Activated CD8-positive, alpha-beta memory T cell treated with anti-CD3 and anti-CD28 coated beads, Interleukin-2, amount 50 U/mL, for 24 hours (primary cell): ENCODE measurements around the gene AFDN.

Experiments used
- DNase-seq: peaks from one replicate; pipeline ENCODE4 v3.0.0-alpha.2; 2020; ENCODE audit errors: extremely low read depth

AFDN gene

DNA sequence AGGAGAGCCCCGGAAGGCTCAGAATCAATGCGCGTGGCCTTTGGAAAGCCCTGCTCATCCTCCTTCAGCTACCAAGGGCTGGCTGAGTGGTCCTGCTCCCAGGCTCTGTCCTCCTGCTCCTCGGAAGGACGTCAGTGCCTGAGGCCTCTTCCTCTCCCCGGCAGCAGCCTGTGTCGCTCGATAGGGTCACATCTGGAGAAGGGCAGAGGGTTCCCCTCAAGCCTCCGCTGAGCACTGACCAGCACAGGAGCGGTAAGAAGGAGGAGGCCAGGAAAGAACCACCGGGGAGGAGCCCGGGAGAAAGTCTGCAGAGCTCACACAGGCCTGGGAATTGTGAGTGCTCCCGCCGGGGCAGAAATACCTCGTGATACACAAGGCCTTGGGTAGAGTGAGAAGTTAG lies 192.0 kb downstream of the AFDN start:
- DNase-seq, result no peak

DNA sequence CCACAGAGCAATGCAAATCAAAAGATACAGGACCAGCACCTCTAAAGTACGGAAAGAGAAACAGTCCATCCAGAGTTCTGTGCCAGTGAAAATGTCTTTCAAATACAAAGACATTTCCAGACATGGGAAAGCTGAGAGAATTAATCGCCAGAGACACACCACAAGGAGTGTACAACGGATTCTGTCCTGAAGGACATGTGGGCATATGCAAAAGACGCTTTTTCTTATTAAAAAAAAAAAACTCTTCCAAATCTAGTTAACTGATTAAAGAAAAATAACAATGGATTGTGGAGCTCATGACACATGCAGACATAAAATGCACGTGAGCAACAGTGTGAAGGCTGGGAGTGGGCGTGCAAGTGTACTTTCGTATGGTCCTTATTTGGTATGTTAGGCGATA lies 193.5 kb downstream of the AFDN start:
- DNase-seq, result no peak

DNA sequence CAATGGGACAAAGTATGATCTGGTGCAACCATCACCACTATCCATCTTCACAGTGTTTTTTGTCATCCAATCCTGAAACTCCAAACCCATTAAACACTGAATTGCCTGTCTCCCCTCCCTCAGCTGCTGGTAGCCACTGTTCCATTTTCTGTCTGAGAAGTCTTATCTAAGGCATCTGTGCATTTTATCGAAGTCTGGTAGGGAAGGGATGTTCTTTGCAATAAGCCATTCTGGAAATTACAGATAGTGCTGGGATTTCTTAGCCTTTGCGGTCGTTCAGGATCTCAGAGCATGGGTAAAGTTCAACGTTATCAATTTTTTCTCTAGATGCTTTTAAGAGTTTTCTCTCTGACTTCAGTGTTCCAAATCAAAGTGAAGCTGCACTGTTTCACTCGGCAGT lies 194.9 kb downstream of the AFDN start:
- DNase-seq, result no peak
